Measurements from ENCODE around the gene DKK1.

DKK1 gene

DNA sequence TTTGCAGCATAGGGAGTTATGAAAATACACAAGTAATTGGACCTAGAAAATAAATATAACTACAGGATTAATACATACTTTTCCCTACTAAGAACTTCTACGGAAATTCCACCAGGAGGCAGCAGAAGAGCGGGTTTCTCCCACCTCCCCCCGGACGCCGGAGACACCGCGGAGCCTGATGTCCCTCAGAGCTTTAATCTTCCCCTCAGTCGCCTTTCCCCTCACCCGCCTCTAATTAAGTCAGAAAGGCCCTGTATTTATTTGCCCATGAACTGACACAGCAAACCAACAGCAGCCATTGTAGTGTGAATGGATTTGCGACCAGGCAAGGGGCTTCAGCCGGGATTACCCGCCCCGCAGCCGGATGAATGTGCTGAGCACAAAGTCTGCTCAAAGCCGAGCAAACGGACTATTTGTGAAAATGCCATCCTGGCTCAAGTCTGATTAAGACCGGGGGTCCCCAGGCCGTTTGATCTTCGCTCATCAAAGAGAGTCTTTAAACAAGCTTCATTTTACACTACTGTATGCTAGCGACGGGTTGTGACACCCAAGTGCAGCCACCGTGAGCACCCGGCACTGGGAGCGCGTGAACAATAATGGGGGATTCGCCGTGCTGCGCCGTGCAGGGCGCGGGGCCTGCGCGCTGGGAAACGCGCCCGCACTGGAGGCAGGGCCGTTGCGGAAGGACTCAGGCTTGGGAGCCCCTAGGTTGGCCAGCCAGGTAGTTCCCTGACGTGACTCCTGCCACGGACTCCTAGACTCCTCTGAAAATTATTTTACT, 5.6 kb upstream of the DKK1 start:
- H3K27me3 ChIP-seq (ENCODE audit: insufficient read depth, insufficient read length) = peaks cover 51% of the 10 kb centered on the region
- DNase-seq (ENCODE audit: low read depth, low spot score) = no peak
- H3K9ac ChIP-seq (ENCODE audit: insufficient read length, low read depth) = peak overlapping the region; percentile 81
- peak overlapping the region; percentile 55 for H3K4me3 ChIP-seq (ENCODE audit: insufficient read length, low read depth)
- H3K36me3 ChIP-seq (ENCODE audit: insufficient read depth, insufficient read length, low read length) = no peaks in the 10 kb centered on the region
- H3K9me3 ChIP-seq (ENCODE audit: insufficient read depth, low read length) = no peaks in the 10 kb centered on the region
- TF ChIP-seq SUZ12 (IDR thresholded peaks at IDR 0.05; ENCODE audit: extremely low read depth, insufficient read depth, insufficient read length) (no peak), YY1 (IDR thresholded peaks at IDR 0.05; ENCODE audit: insufficient read depth, insufficient read length) (no peak), ZNF274 (IDR thresholded peaks at IDR 0.05; ENCODE audit: low read depth, low read length) (no peak)
- H3K4me1 ChIP-seq (ENCODE audit: insufficient read depth, insufficient read length) = no peaks in the 10 kb centered on the region

DNA sequence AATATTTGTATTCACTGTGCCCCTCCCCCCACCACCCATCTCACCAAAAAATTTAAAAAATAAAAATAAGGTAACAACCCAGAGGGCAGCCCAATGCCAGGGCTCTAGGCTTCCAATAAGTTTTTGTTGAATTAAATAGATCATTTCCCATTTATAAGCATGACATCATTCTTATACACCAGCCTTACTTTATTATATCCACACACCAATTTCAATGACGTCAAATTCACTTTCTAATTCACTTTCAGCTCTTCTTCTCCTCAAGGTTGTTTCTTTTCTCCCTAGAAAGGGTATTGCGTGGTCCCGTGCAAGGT, 1.2 kb upstream of the DKK1 start:
- Histone ChIP-seq H3K36me3 (ENCODE audit: insufficient read depth, insufficient read length, low read length) (no peaks in the 10 kb centered on the region), H3K9ac (ENCODE audit: insufficient read length, low read depth) (no peak overlapping the region), H3K4me3 (ENCODE audit: insufficient read length, low read depth) (peak overlapping the region; percentile 40), H3K9me3 (ENCODE audit: insufficient read depth, low read length) (no peaks in the 10 kb centered on the region), H3K4me1 (ENCODE audit: insufficient read depth, insufficient read length) (no peaks in the 10 kb centered on the region), H3K27me3 (ENCODE audit: insufficient read depth, insufficient read length) (peaks cover 72% of the 10 kb centered on the region)
- TF ChIP-seq YY1 (IDR thresholded peaks at IDR 0.05; ENCODE audit: insufficient read depth, insufficient read length) (no peak), SUZ12 (IDR thresholded peaks at IDR 0.05; ENCODE audit: extremely low read depth, insufficient read depth, insufficient read length) (no peak), ZNF274 (IDR thresholded peaks at IDR 0.05; ENCODE audit: low read depth, low read length) (no peak)
- DNase-seq (ENCODE audit: low read depth, low spot score) = no peak

DNA sequence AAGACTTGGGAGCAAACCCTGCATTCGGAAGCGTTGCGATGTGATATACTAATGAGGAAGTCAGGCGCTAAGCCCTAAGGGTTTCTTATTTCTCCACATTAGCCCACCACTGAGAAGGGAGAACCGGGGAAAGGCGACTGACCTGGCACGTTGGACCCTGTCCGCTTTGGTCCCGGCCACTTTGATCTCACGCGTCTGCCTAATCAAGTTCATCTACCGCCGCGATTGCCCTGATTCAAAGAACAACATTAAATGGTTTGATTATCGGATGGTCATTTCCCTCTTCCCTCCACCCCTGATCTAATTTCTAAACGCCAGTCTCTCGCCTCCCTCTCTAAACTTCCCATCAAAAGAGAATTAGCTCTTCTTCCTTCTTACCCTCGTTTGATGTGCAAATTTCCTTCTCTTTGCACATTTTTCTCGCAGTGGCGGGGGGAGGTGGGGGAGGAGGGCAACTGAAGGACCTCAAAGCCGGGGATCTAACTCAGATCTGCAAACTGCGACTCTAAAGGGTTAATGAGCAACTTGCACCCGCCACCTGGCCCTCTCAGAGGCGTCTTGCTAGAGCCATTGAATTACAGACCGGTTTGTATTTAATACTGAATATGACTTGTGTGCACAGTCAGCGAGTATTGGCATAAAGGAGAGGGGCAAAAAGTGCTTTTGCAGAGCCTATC, 687 bp upstream of the DKK1 start:
- Histone ChIP-seq H3K4me3 (ENCODE audit: insufficient read length, low read depth) (peak overlapping the region; percentile 40), H3K36me3 (ENCODE audit: insufficient read depth, insufficient read length, low read length) (no peaks in the 10 kb centered on the region), H3K9me3 (ENCODE audit: insufficient read depth, low read length) (no peaks in the 10 kb centered on the region), H3K4me1 (ENCODE audit: insufficient read depth, insufficient read length) (no peaks in the 10 kb centered on the region), H3K27me3 (ENCODE audit: insufficient read depth, insufficient read length) (peaks cover 71% of the 10 kb centered on the region), H3K9ac (ENCODE audit: insufficient read length, low read depth) (peak overlapping the region; percentile 44)
- TF ChIP-seq ZNF274 (IDR thresholded peaks at IDR 0.05; ENCODE audit: low read depth, low read length) (no peak), YY1 (IDR thresholded peaks at IDR 0.05; ENCODE audit: insufficient read depth, insufficient read length) (no peak), SUZ12 (IDR thresholded peaks at IDR 0.05; ENCODE audit: extremely low read depth, insufficient read depth, insufficient read length) (no peak)
- DNase-seq (ENCODE audit: low read depth, low spot score) = no peak

DNA sequence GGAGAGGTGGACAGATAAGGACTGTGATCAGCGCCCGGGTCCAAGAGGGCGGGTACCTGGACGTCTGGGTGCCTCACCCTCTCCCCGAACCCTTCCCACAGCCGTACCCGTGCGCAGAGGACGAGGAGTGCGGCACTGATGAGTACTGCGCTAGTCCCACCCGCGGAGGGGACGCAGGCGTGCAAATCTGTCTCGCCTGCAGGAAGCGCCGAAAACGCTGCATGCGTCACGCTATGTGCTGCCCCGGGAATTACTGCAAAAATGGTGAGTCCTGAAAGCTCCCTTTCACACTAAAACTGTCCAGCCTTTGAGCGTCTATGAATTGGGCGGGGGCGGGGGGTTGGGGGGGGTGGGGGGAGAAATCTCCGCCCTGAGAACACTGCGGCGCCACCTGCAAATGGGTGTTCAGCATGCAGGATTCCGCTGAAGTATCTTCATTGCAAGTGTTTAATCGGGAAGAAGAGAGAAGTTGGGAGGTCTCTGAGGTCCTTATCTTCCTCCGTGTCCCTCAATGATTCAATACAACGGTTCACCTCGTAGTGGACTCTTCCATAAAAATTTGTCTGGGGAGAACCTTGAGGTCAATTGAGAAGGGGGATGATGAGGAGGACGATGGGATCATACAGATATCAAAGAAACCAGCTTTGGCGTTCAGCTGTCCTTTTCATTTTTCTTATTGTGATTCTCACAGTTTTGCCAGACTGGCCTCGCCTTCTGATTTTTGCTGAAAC, 906 bp downstream of the DKK1 start:
- Histone ChIP-seq H3K9ac (ENCODE audit: insufficient read length, low read depth) (peak overlapping the region; percentile 36), H3K4me1 (ENCODE audit: insufficient read depth, insufficient read length) (no peaks in the 10 kb centered on the region), H3K4me3 (ENCODE audit: insufficient read length, low read depth) (peak overlapping the region; percentile 44), H3K27me3 (ENCODE audit: insufficient read depth, insufficient read length) (peaks cover 55% of the 10 kb centered on the region), H3K36me3 (ENCODE audit: insufficient read depth, insufficient read length, low read length) (no peaks in the 10 kb centered on the region), H3K9me3 (ENCODE audit: insufficient read depth, low read length) (no peaks in the 10 kb centered on the region)
- DNase-seq (ENCODE audit: low read depth, low spot score) = no peak
- TF ChIP-seq SUZ12 (IDR thresholded peaks at IDR 0.05; ENCODE audit: extremely low read depth, insufficient read depth, insufficient read length) = no peak
- TF ChIP-seq ZNF274 (IDR thresholded peaks at IDR 0.05; ENCODE audit: low read depth, low read length) = no peak
- TF ChIP-seq YY1 (IDR thresholded peaks at IDR 0.05; ENCODE audit: insufficient read depth, insufficient read length) = no peak

DNA sequence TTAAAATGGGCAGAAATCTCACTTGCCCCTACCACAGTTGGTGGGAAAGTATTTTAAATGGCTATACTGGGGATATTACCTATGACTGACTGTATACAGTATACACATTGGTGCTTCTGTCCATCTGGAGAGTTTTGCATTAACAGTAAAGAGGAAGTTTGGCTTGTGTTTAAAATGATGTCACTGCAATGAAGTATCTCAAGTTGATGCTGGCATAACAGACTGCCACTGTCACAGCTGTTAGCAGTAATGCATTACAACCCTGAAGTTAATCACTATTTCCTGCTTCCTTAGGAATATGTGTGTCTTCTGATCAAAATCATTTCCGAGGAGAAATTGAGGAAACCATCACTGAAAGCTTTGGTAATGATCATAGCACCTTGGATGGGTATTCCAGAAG, 1.9 kb downstream of the DKK1 start:
- TF ChIP-seq SUZ12 (IDR thresholded peaks at IDR 0.05; ENCODE audit: extremely low read depth, insufficient read depth, insufficient read length) (no peak), ZNF274 (IDR thresholded peaks at IDR 0.05; ENCODE audit: low read depth, low read length) (no peak), YY1 (IDR thresholded peaks at IDR 0.05; ENCODE audit: insufficient read depth, insufficient read length) (no peak)
- Histone ChIP-seq H3K9ac (ENCODE audit: insufficient read length, low read depth) (no peak overlapping the region), H3K27me3 (ENCODE audit: insufficient read depth, insufficient read length) (peaks cover 46% of the 10 kb centered on the region), H3K4me1 (ENCODE audit: insufficient read depth, insufficient read length) (no peaks in the 10 kb centered on the region), H3K36me3 (ENCODE audit: insufficient read depth, insufficient read length, low read length) (no peaks in the 10 kb centered on the region), H3K4me3 (ENCODE audit: insufficient read length, low read depth) (no peak overlapping the region), H3K9me3 (ENCODE audit: insufficient read depth, low read length) (no peaks in the 10 kb centered on the region)
- no peak for DNase-seq (ENCODE audit: low read depth, low spot score)

DNA sequence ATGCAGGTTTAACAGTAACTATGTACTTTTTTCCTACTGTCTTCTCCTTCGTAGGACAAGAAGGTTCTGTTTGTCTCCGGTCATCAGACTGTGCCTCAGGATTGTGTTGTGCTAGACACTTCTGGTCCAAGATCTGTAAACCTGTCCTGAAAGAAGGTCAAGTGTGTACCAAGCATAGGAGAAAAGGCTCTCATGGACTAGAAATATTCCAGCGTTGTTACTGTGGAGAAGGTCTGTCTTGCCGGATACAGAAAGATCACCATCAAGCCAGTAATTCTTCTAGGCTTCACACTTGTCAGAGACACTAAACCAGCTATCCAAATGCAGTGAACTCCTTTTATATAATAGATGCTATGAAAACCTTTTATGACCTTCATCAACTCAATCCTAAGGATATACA, 2.4 kb downstream of the DKK1 start:
- Histone ChIP-seq H3K4me1 (ENCODE audit: insufficient read depth, insufficient read length) (no peaks in the 10 kb centered on the region), H3K36me3 (ENCODE audit: insufficient read depth, insufficient read length, low read length) (no peaks in the 10 kb centered on the region), H3K9me3 (ENCODE audit: insufficient read depth, low read length) (no peaks in the 10 kb centered on the region), H3K4me3 (ENCODE audit: insufficient read length, low read depth) (no peak overlapping the region), H3K27me3 (ENCODE audit: insufficient read depth, insufficient read length) (peaks cover 41% of the 10 kb centered on the region), H3K9ac (ENCODE audit: insufficient read length, low read depth) (no peak overlapping the region)
- TF ChIP-seq SUZ12 (IDR thresholded peaks at IDR 0.05; ENCODE audit: extremely low read depth, insufficient read depth, insufficient read length) = no peak
- no peak for TF ChIP-seq YY1 (IDR thresholded peaks at IDR 0.05; ENCODE audit: insufficient read depth, insufficient read length)
- no peak for TF ChIP-seq ZNF274 (IDR thresholded peaks at IDR 0.05; ENCODE audit: low read depth, low read length)
- no peak for DNase-seq (ENCODE audit: low read depth, low spot score)

All from NT2/D1 (cell line).